HL-60 (cell line): ENCODE measurements around the gene NLRP2B.

Experiments
- POLR2AphosphoS5 ChIP-seq: IDR thresholded peaks from 2 replicates; pipeline ENCODE4 v1.6.1; 2012; ENCODE audit warnings: low read depth
- TF ChIP-seq, protein P1 (sequence below): IDR thresholded peaks from one replicate; pipeline ENCODE4 v1.5.1; 2011; ENCODE audit warnings: low read length, control low read depth, inconsistent platforms; ENCODE audit not compliant: insufficient read depth
- TF ChIP-seq, protein P2 (sequence below): IDR thresholded peaks from 2 replicates; pipeline ENCODE4 v1.6.1; 2012; ENCODE audit warnings: low read depth; ENCODE audit not compliant: insufficient replicate concordance

DNA sequence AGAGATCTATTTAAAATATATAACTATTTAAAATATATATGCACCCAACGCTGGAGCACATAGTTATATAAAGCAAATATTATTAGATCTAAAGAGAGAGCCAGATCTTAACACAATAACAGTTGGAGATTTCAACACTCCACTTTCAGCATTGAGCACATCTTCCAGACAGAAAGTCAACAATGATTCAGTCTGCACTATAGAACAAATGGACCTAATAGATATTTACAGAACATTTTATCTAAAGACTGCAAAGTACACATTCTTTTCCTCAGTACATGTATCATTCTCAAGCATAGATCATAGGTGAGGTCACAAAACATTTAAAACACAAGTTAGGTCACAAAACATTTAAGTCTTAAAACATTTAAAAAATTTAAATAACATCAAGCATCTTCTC, 36.4 kb downstream of the NLRP2B start:
- TF ChIP-seq, protein P1, sequence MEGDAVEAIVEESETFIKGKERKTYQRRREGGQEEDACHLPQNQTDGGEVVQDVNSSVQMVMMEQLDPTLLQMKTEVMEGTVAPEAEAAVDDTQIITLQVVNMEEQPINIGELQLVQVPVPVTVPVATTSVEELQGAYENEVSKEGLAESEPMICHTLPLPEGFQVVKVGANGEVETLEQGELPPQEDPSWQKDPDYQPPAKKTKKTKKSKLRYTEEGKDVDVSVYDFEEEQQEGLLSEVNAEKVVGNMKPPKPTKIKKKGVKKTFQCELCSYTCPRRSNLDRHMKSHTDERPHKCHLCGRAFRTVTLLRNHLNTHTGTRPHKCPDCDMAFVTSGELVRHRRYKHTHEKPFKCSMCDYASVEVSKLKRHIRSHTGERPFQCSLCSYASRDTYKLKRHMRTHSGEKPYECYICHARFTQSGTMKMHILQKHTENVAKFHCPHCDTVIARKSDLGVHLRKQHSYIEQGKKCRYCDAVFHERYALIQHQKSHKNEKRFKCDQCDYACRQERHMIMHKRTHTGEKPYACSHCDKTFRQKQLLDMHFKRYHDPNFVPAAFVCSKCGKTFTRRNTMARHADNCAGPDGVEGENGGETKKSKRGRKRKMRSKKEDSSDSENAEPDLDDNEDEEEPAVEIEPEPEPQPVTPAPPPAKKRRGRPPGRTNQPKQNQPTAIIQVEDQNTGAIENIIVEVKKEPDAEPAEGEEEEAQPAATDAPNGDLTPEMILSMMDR = no peak
- TF ChIP-seq POLR2AphosphoS5 = no peak
- TF ChIP-seq, protein P2, sequence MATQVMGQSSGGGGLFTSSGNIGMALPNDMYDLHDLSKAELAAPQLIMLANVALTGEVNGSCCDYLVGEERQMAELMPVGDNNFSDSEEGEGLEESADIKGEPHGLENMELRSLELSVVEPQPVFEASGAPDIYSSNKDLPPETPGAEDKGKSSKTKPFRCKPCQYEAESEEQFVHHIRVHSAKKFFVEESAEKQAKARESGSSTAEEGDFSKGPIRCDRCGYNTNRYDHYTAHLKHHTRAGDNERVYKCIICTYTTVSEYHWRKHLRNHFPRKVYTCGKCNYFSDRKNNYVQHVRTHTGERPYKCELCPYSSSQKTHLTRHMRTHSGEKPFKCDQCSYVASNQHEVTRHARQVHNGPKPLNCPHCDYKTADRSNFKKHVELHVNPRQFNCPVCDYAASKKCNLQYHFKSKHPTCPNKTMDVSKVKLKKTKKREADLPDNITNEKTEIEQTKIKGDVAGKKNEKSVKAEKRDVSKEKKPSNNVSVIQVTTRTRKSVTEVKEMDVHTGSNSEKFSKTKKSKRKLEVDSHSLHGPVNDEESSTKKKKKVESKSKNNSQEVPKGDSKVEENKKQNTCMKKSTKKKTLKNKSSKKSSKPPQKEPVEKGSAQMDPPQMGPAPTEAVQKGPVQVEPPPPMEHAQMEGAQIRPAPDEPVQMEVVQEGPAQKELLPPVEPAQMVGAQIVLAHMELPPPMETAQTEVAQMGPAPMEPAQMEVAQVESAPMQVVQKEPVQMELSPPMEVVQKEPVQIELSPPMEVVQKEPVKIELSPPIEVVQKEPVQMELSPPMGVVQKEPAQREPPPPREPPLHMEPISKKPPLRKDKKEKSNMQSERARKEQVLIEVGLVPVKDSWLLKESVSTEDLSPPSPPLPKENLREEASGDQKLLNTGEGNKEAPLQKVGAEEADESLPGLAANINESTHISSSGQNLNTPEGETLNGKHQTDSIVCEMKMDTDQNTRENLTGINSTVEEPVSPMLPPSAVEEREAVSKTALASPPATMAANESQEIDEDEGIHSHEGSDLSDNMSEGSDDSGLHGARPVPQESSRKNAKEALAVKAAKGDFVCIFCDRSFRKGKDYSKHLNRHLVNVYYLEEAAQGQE = no peak
